PFSK-1 (cell line): Measurements from ENCODE around the gene PAQR4. TPM values are rescaled to one million over a fixed set of nuclear protein-coding genes. Genes with fewer than 3 reads are reported as not detected.
A peak's percentile ranks its signal among the peaks of the same experiment; 100 is the strongest.

ENCODE experiments used
- FOXP2 ChIP-seq: optimal IDR thresholded peaks from 2 replicates; pipeline ENCODE3; 2011; ENCODE audit warnings: borderline replicate concordance, control low read depth, inconsistent platforms; ENCODE audit not compliant: insufficient read depth; ENCODE audit errors: extremely low read length, extremely low read depth
- POLR2AphosphoS5 ChIP-seq: IDR thresholded peaks from 2 replicates; pipeline ENCODE4 v1.6.1; 2012; ENCODE audit warnings: low read depth, mild to moderate bottlenecking, control low read depth, low read length, moderate library complexity
- SIN3A ChIP-seq: IDR thresholded peaks from 2 replicates; pipeline ENCODE4 v1.6.1; 2012; ENCODE audit warnings: mild to moderate bottlenecking, low read length, moderate library complexity, borderline replicate concordance; ENCODE audit not compliant: insufficient read depth
- TAF1 ChIP-seq: IDR thresholded peaks from 2 replicates; pipeline ENCODE4 v1.6.1; 2012; ENCODE audit warnings: low read length, control low read depth, borderline replicate concordance; ENCODE audit not compliant: insufficient read depth
- polyA plus RNA-seq: library from polyadenylated mRNA; unstranded; fragments of >200 nt; gene quantifications from one replicate; pipeline ENCODE4 v1.2.1, GENCODE V29; 2012; ENCODE audit warnings: low read depth, missing spikeins; ENCODE audit not compliant: insufficient read length
- TF ChIP-seq, protein P1 (sequence below), 2 experiments: IDR thresholded peaks; 2 replicates each; pipeline versions ENCODE4 v1.6.1 to v1.8.0; 2011 to 2012; ENCODE audit warnings: low read depth in 2 of 2, low read length in 2 of 2, control low read depth in 1 of 2, inconsistent platforms in 1 of 2, mild to moderate bottlenecking in 1 of 2, moderate library complexity in 1 of 2; ENCODE audit not compliant: insufficient read depth in 1 of 2

Gene PAQR4
- 12.5 TPM for polyA plus RNA-seq

DNA sequence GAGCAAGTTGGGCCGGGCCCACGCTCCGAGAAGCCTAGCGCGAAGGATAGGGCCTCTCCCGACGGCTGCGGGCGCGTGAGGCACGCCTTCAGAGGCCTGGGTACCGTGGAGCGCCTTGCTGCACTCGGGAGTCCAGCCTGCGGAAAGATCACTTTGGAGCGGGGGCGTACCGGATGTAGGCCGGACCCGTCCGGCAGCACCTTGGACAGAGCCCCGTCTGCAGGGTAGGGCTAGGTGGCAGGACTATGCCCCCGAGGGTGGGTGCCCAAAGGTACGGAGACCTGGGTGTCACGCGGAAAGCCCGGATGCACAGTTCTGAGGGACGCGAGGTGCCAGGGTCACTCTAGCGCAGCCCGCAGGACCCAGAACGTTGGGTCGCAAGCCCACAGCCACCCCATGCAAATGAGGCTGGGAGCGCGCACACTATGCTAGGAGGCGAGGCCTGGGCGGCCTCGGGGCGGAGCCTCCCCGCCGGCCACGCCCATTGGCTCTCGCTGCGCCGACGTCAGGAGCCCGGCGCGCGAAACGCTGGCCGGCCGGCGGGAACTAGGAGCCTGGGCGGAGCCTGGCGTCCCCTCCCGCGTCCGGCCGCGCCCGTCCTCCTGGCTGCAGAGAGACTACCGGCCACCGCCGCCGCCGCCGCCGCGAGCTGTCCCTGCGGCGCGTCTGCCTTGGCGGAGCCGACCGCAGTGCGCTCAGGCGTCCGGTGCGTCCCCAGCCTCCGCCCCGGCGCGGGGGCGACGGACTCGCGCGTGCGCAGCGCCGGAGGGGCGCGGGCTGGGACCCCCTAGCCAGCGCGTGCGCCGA lies at the start of gene PAQR4:
PAQR4 (plus strand) TSS at position 611 of the 807 bp plus-strand sequence. CDS start 327 bp downstream, outside the sequence.
- TF ChIP-seq, protein P1, sequence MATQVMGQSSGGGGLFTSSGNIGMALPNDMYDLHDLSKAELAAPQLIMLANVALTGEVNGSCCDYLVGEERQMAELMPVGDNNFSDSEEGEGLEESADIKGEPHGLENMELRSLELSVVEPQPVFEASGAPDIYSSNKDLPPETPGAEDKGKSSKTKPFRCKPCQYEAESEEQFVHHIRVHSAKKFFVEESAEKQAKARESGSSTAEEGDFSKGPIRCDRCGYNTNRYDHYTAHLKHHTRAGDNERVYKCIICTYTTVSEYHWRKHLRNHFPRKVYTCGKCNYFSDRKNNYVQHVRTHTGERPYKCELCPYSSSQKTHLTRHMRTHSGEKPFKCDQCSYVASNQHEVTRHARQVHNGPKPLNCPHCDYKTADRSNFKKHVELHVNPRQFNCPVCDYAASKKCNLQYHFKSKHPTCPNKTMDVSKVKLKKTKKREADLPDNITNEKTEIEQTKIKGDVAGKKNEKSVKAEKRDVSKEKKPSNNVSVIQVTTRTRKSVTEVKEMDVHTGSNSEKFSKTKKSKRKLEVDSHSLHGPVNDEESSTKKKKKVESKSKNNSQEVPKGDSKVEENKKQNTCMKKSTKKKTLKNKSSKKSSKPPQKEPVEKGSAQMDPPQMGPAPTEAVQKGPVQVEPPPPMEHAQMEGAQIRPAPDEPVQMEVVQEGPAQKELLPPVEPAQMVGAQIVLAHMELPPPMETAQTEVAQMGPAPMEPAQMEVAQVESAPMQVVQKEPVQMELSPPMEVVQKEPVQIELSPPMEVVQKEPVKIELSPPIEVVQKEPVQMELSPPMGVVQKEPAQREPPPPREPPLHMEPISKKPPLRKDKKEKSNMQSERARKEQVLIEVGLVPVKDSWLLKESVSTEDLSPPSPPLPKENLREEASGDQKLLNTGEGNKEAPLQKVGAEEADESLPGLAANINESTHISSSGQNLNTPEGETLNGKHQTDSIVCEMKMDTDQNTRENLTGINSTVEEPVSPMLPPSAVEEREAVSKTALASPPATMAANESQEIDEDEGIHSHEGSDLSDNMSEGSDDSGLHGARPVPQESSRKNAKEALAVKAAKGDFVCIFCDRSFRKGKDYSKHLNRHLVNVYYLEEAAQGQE (IDR thresholded peaks at IDR 0.05; ENCODE audit: insufficient read depth in 1 of 2, low read depth in 2 of 2, low read length in 2 of 2): peak; percentile 99 to 100
- TF ChIP-seq SIN3A (peak; percentile 93; the same call in 1 of the 2 replicates), TAF1 (peak; percentile 43), POLR2AphosphoS5 (no peak; the same call in 1 of the 2 replicates), FOXP2 (no peak)

DNA sequence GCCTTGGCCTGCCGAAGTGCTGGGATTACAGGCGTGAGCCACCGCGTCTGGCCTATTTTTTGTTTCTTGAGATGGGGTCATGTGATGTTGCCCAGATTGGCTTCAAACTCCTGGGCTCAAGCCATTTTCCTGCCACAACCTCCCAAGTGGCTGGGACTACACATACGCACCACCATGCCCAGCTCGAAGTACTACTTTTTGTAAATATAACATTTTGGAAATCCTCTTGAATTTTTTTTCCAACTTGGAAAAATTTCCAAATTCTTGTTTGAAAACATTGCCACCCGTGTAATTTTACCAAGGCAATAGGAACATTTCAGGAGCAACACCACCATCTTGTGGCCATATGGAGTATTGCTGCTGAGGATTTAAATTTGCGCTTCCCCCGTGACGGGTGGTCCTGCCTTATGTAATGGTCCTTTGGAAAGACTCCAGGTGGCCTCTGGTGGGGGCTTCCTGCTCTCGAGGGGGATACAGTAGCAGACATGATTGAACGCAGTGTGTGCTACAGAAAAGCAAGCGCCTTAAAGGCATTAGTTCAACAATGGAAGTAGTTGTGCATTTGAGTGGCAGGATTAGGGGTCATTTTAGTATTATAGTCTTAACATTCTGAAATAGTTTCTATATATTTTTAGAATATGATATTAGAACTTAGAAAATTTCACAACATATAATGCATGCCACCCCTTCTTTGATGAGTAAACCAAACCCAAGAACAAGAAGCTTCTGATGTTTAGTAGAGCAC lies 49.5 kb upstream of the PAQR4 start:
- TF ChIP-seq SIN3A: no peak
- TF ChIP-seq, protein P1 (IDR thresholded peaks at IDR 0.05; ENCODE audit: insufficient read depth in 1 of 2, low read depth in 2 of 2, low read length in 2 of 2): no peak
- TF ChIP-seq TAF1: no peak
- no peak for TF ChIP-seq FOXP2
- TF ChIP-seq POLR2AphosphoS5: no peak

DNA sequence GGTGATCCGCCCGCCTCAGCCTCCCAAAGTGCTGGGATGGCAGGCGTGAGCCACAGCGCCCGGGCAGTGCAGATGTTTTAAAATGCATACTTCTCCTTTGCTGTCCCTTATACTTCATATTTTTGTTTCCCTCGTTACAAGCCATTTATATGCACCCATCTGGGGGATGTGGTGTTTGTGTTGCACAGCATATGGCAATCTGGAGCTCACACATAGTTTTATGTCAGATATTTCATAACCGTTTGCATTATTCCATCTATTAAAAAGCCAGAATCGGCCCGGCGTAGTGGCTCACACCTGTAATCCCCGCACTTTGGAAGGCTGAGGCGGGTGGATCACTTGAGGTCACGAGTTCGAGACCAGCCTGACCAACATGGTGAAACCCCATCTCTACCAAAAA lies 45.7 kb upstream of the PAQR4 start:
- TF ChIP-seq SIN3A (no peak), FOXP2 (no peak), TAF1 (no peak), POLR2AphosphoS5 (no peak)
- TF ChIP-seq, protein P1 (IDR thresholded peaks at IDR 0.05; ENCODE audit: insufficient read depth in 1 of 2, low read depth in 2 of 2, low read length in 2 of 2): no peak

DNA sequence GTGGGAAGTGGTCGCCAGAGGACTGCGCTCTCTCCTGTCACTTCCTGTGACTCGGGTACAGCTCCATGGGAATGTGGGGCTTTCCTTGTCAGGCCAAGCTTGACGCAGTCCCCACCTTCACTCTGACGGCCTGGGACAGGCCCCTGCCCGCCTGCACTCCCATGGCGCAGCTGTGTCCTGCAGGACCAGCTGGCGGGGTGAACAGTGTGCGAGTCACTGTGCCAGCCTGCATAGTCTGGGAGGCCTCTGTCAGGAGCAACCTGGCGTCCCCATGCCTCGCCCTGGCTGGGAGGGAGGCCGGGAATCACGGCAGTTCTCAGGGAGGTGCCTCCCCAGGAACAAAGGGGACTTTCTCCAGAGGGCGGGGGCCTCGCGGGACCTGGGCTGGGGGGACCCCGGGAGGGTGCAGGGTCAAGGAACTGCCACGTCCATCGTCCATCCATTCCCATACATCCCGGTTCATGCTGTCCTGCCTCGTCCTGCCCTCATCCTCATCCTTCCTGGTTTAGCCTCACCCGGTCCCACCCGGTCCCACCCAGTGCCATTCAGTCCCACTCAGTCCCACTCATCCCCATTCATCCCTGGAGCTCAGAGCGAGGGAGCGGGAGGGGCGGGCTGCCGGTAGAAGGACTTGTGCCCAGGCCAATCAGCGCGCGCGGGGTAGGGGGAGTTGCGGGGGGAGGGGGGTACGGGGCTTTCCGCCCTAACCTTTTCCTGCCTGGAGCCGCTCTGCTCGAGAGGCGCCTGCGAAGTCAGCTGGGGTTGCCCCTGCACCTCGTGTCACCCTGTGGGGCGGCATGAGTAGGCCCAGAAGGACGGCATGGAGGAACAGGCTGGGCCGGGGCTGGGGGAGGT lies 44.0 kb upstream of the PAQR4 start:
- TF ChIP-seq POLR2AphosphoS5 (no peak), FOXP2 (no peak), TAF1 (no peak), SIN3A (no peak)
- TF ChIP-seq, protein P1 (IDR thresholded peaks at IDR 0.05; ENCODE audit: insufficient read depth in 1 of 2, low read depth in 2 of 2, low read length in 2 of 2): no peak
